ENCODE measurements around the gene PPP3CA. TPM values are rescaled to one million over a fixed set of nuclear protein-coding genes. Genes with fewer than 3 reads are reported as not detected.
"Not testable (repeated sequence)": the region's sequence is repeated elsewhere in the genome, so short reads cannot be mapped to it uniquely, and the experiment has no call there.

PPP3CA gene
- total and polyA plus RNA-seq, 2 experiments from 2014 or later, result 27.0 to 45.2 TPM

DNA sequence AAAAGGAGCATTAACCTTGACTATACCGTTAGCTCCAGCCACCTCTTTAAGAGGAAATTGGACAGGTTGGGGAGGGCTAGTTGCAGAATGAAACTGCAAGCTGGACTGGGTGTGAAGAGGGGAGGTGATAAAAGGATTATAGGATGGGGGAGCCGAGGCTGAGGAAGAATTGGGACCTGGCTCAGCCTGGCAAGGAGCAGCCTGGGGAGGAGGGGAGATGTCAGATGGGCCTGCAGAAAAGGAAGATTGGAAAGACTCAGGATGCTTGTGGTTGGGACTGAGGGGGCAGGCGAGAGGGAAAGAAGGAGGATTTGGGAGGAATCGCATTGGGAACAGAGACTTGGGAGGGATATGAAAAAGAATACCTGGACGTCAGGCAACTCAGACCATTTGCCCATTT lies 351.7 kb downstream of the PPP3CA start (continued):
- TF ChIP-seq, protein P1, sequence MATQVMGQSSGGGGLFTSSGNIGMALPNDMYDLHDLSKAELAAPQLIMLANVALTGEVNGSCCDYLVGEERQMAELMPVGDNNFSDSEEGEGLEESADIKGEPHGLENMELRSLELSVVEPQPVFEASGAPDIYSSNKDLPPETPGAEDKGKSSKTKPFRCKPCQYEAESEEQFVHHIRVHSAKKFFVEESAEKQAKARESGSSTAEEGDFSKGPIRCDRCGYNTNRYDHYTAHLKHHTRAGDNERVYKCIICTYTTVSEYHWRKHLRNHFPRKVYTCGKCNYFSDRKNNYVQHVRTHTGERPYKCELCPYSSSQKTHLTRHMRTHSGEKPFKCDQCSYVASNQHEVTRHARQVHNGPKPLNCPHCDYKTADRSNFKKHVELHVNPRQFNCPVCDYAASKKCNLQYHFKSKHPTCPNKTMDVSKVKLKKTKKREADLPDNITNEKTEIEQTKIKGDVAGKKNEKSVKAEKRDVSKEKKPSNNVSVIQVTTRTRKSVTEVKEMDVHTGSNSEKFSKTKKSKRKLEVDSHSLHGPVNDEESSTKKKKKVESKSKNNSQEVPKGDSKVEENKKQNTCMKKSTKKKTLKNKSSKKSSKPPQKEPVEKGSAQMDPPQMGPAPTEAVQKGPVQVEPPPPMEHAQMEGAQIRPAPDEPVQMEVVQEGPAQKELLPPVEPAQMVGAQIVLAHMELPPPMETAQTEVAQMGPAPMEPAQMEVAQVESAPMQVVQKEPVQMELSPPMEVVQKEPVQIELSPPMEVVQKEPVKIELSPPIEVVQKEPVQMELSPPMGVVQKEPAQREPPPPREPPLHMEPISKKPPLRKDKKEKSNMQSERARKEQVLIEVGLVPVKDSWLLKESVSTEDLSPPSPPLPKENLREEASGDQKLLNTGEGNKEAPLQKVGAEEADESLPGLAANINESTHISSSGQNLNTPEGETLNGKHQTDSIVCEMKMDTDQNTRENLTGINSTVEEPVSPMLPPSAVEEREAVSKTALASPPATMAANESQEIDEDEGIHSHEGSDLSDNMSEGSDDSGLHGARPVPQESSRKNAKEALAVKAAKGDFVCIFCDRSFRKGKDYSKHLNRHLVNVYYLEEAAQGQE (IDR thresholded peaks at IDR 0.05; ENCODE audit: unreplicated experiment), result no peak
- TF ChIP-seq CREB1 (CRISPR knock-in tag; IDR thresholded peaks at IDR 0.05; ENCODE audit: low read depth), result no peak

- H4K20me1 ChIP-seq (replicated peaks; ENCODE audit: insufficient read depth); H3K27me3 Mint-ChIP-seq (ENCODE audit: insufficient read depth, low read depth, poor library complexity); H3K79me2 ChIP-seq (replicated peaks; ENCODE audit: insufficient read depth); H3K9me3 Mint-ChIP-seq; H3K27ac ChIP-seq (ENCODE audit: low read depth); H2AFZ ChIP-seq; H3K4me2 ChIP-seq; H3K4me1 Mint-ChIP-seq; H3K4me3 Mint-ChIP-seq; H3K36me3 ChIP-seq (ENCODE audit: insufficient read depth); DNase-seq (ENCODE audit: low spot score); H3K27me3 ChIP-seq (ENCODE audit: insufficient read depth); H3K4me3 ChIP-seq; H3F3A ChIP-seq (replicated peaks; ENCODE audit: low read depth); H3K4me1 ChIP-seq (ENCODE audit: insufficient read depth); H3K27ac Mint-ChIP-seq; H3K36me3 Mint-ChIP-seq (ENCODE audit: low read depth); H3K9me2 ChIP-seq (ENCODE audit: insufficient read depth); ATAC-seq: not testable (repeated sequence)
These were observed 352.3 kb downstream of the PPP3CA start for GRCh38 chr4:100995002-100995401.

DNA sequence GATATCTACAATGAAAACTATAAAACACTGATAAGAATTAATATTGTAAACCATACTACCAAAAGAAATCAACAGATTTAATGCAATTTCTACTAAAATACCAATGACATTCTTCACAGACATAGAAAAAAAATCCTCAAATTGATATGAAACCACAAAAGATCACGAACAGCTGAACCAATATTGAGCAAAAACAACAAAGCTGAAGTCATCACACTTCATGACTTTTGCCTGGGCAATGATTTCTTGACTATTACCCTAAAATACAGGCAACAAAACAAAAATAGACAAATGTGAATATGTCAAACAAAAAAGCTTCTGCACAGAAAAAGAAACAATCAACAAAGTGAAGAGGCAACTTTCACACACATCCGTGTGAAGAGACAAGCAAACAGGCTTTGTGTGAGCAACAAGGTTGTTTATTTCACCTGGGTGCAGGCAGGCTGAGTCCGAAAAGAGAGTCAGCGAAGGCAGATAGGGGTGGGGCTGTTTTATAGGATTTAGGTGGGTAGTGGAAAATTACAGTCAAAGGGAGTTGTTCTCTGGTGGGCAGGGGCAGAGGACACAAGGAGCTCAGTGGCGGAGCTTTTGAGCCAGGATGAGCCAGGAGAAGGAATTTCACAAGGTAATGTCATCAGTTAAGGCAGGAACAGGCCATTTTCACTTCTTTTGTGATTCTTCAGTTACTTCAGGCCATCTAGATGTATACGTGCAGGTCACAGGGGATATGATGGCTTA lies 355.8 kb downstream of the PPP3CA start:
- H4K20me1 ChIP-seq (replicated peaks; ENCODE audit: insufficient read depth); H3K27ac Mint-ChIP-seq; H3K79me2 ChIP-seq (replicated peaks; ENCODE audit: insufficient read depth); H3K27ac ChIP-seq (ENCODE audit: low read depth); H3K27me3 ChIP-seq (ENCODE audit: insufficient read depth); H3K4me1 ChIP-seq (ENCODE audit: insufficient read depth); DNase-seq (ENCODE audit: low spot score); H3F3A ChIP-seq (replicated peaks; ENCODE audit: low read depth); H3K9me2 ChIP-seq (ENCODE audit: insufficient read depth); H3K9me3 Mint-ChIP-seq; H3K36me3 Mint-ChIP-seq (ENCODE audit: low read depth); H3K27me3 Mint-ChIP-seq (ENCODE audit: insufficient read depth, low read depth, poor library complexity); H3K4me3 Mint-ChIP-seq; H3K4me3 ChIP-seq; H3K36me3 ChIP-seq (ENCODE audit: insufficient read depth); ATAC-seq; H3K4me2 ChIP-seq: not testable (repeated sequence)
- peaks cover 18% of the 10 kb centered on the region; the same call in 2 of the 3 replicates for H3K4me1 Mint-ChIP-seq
- H2AFZ ChIP-seq, result peak overlapping the region; percentile 25; the same call in 1 of the 2 replicates

GRCh38 chr4:100989401-100989800 lies 357.9 kb downstream of the PPP3CA start:
- H3K4me3 ChIP-seq, result no peak overlapping the region
- ATAC-seq (no peak), DNase-seq (ENCODE audit: low spot score) (no peak)
- no peaks in the 10 kb centered on the region for H3K9me2 ChIP-seq (ENCODE audit: insufficient read depth)
- no peak overlapping the region for H3K4me2 ChIP-seq
- no peaks in the 10 kb centered on the region for H3F3A ChIP-seq (replicated peaks; ENCODE audit: low read depth)
- H3K36me3 ChIP-seq (ENCODE audit: insufficient read depth), result no peaks in the 10 kb centered on the region
- no peak overlapping the region for H2AFZ ChIP-seq
- H3K9me3 Mint-ChIP-seq, result no peaks in the 10 kb centered on the region; the same call in 2 of the 3 replicates
- H3K27me3 Mint-ChIP-seq (ENCODE audit: insufficient read depth, low read depth, poor library complexity), result peaks cover 2% of the 10 kb centered on the region
- H3K27ac Mint-ChIP-seq, result no peak overlapping the region
- no peaks in the 10 kb centered on the region for H3K27me3 ChIP-seq (ENCODE audit: insufficient read depth)
- no peaks in the 10 kb centered on the region for H3K79me2 ChIP-seq (replicated peaks; ENCODE audit: insufficient read depth)
- no peak overlapping the region for H3K27ac ChIP-seq (ENCODE audit: low read depth)
- H3K4me1 Mint-ChIP-seq, result peaks cover 30% of the 10 kb centered on the region
- no peaks in the 10 kb centered on the region for H4K20me1 ChIP-seq (replicated peaks; ENCODE audit: insufficient read depth)
- no peak overlapping the region for H3K4me3 Mint-ChIP-seq
- H3K4me1 ChIP-seq (ENCODE audit: insufficient read depth), result peaks cover 11% of the 10 kb centered on the region; the same call in 1 of the 2 replicates
- H3K36me3 Mint-ChIP-seq (ENCODE audit: low read depth), result no peaks in the 10 kb centered on the region
- TF ChIP-seq CREB1 (CRISPR knock-in tag; IDR thresholded peaks at IDR 0.05; ENCODE audit: low read depth) (no peak), EZH2 (IDR thresholded peaks at IDR 0.05; ENCODE audit: low read depth, unreplicated experiment) (no peak), ZNF331 (CRISPR knock-in tag; IDR thresholded peaks at IDR 0.05; ENCODE audit: low read depth) (no peak)
- TF ChIP-seq, protein P2, sequence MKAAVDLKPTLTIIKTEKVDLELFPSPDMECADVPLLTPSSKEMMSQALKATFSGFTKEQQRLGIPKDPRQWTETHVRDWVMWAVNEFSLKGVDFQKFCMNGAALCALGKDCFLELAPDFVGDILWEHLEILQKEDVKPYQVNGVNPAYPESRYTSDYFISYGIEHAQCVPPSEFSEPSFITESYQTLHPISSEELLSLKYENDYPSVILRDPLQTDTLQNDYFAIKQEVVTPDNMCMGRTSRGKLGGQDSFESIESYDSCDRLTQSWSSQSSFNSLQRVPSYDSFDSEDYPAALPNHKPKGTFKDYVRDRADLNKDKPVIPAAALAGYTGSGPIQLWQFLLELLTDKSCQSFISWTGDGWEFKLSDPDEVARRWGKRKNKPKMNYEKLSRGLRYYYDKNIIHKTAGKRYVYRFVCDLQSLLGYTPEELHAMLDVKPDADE (IDR thresholded peaks at IDR 0.05), result no peak
